Epithelial cell of proximal tubule (primary cell): Measurements from ENCODE around the gene SLC16A11. TPM values are rescaled to one million over a fixed set of nuclear protein-coding genes. Genes with fewer than 3 reads are reported as not detected.

Experiments
- DNase-seq: peaks from one replicate; pipeline ENCODE4 v3.0.0-alpha.2; 2011; ENCODE audit warnings: low read depth
- H3K4me3 ChIP-seq: 2 replicates; pipeline ENCODE4 v1.5.1; 2011; ENCODE audit warnings: low read depth, mild to moderate bottlenecking, low read length
- total RNA-seq: library from RNA; depleted of rRNA; stranded (reverse); fragments of >200 nt; gene quantifications from 2 replicates; pipeline ENCODE4 v1.2.3, GENCODE V29; 2015
- TF ChIP-seq, protein P1 (sequence below): conservative IDR thresholded peaks from 2 replicates; pipeline ENCODE4 v1.5.1; 2012; ENCODE audit warnings: low read depth, mild to moderate bottlenecking, low read length

The SLC16A11 gene
- total RNA-seq, 1 donor from 2014 or later, result not detected

GRCh38 chr17:7023576-7024401, 20.1 kb downstream of the SLC16A11 start:
- peak overlapping the region; percentile 35 for H3K4me3 ChIP-seq
- DNase-seq, result no peak
- TF ChIP-seq, protein P1, sequence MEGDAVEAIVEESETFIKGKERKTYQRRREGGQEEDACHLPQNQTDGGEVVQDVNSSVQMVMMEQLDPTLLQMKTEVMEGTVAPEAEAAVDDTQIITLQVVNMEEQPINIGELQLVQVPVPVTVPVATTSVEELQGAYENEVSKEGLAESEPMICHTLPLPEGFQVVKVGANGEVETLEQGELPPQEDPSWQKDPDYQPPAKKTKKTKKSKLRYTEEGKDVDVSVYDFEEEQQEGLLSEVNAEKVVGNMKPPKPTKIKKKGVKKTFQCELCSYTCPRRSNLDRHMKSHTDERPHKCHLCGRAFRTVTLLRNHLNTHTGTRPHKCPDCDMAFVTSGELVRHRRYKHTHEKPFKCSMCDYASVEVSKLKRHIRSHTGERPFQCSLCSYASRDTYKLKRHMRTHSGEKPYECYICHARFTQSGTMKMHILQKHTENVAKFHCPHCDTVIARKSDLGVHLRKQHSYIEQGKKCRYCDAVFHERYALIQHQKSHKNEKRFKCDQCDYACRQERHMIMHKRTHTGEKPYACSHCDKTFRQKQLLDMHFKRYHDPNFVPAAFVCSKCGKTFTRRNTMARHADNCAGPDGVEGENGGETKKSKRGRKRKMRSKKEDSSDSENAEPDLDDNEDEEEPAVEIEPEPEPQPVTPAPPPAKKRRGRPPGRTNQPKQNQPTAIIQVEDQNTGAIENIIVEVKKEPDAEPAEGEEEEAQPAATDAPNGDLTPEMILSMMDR, result no peak

GRCh38 chr17:7022781-7023571, 20.9 kb downstream of the SLC16A11 start, which contains the start of gene BCL6B:
Gene BCL6B, plus strand, starts transcription at chr17:7023050. Its CDS starts 622 bp downstream, at chr17:7023672.
- peak within 1 kb of the TSS; percentile 35 for H3K4me3 ChIP-seq
- TF ChIP-seq, protein P1, result no peak
- no peak for DNase-seq

DNA sequence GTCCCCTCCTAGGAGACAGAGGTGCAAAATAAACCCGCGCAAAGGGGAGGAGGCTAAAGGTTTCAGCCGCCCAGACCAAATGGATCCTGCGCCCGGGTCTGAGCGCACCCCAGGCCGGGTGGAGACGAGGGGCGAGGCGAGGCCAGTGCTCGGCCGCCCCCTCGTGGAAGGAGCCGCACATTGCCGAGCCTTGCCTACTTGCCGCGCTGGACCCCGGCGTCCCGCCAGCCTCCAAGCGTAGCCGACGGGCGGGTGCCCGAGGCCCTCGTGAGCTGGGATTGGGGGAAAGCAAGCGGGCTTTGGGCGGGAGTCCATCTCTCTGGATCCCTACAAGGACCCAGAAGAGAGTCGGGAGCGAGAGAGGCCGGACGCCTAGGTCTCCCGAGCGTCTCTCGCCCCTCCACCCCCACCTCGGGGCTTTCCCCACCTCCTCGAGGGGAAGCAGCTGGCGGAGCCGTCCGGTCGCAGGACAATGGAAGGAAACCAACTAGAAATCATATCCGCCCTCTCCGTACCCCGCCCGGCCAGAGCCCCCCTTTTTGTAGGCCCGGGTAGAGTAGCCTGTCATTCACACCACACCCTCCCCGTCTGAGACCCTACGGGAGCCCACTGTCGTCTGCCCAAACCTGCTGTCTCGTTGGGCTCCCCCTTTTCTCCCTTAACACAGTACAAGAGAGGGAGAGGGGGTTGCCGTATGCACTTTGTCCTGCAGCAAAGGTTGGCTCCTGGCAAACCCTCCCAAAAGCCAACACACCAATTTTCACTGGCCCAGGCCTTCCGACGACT, 21.7 kb downstream of the SLC16A11 start:
- TF ChIP-seq, protein P1, result peak; percentile 79
- peak overlapping the region; percentile 34 for H3K4me3 ChIP-seq
- DNase-seq, result no peak

GRCh38 chr17:7020894-7021664, 22.8 kb downstream of the SLC16A11 start:
- TF ChIP-seq, protein P1, result no peak
- DNase-seq, result no peak
- H3K4me3 ChIP-seq, result no peak overlapping the region

- H3K4me3 ChIP-seq, result peak overlapping the region; percentile 60
- TF ChIP-seq, protein P1, result no peak
- no peak for DNase-seq
Measured at GRCh38 chr17:7019839-7020519, 23.9 kb downstream of the SLC16A11 start.
